ENCODE data around the gene PPFIA3. TPM values are rescaled to one million over a fixed set of nuclear protein-coding genes. Genes with fewer than 3 reads are reported as not detected.
"Not testable (repeated sequence)": the region's sequence is repeated elsewhere in the genome, so short reads cannot be mapped to it uniquely, and the experiment has no call there.

Gene PPFIA3
- total and polyA plus RNA-seq, 2 donors from 2014 or later: 7.1 to 20.0 TPM

- FAIRE-seq (no peak), DNase-seq (peak; percentile 87 to 93 (median 92))
- intact Hi-C loops (cut with DNase I): no loop called here
- no peaks in the 10 kb centered on the region for H3K36me3 ChIP-seq (ENCODE audit: control insufficient read depth in 2 of 3, insufficient read depth in 3 of 3, low read length in 3 of 3)
- no peaks in the 10 kb centered on the region for H3K27me3 ChIP-seq (ENCODE audit: control insufficient read depth, insufficient read depth, low read length)
- H3K4me1 ChIP-seq (ENCODE audit: control insufficient read depth in 2 of 3, insufficient read depth in 2 of 3, low read depth in 1 of 3, low read length in 3 of 3): peaks cover 0 to 22% (median 0%) of the 10 kb centered on the region in 3 donors
- peak overlapping the region in 2 of 3 donors; percentile 14 to 44 for H3K4me3 ChIP-seq (ENCODE audit: low read length in 3 of 3)
- no peaks in the 10 kb centered on the region for H3K9me3 ChIP-seq (ENCODE audit: control insufficient read depth in 2 of 3, insufficient read depth in 1 of 3, low read length in 3 of 3)
- no peak overlapping the region for H3K27ac ChIP-seq (ENCODE audit: low read depth in 2 of 2, low read length in 2 of 2)
- no peak overlapping the region for H3K9ac ChIP-seq (ENCODE audit: low read length in 3 of 3)
- peak; percentile 70 for TF ChIP-seq CTCF (IDR thresholded peaks at IDR 0.05; ENCODE audit: borderline replicate concordance, extremely low read depth, insufficient read depth)
Measured at GRCh38 chr19:49145573-49146407, 26.4 kb downstream of the PPFIA3 start.

GRCh38 chr19:49146408-49146770 lies 27.0 kb downstream of the PPFIA3 start:
- H3K9me3 ChIP-seq (ENCODE audit: control insufficient read depth in 2 of 3, insufficient read depth in 1 of 3, low read length in 3 of 3); H3K27ac ChIP-seq (ENCODE audit: low read depth in 2 of 2, low read length in 2 of 2); H3K27me3 ChIP-seq (ENCODE audit: control insufficient read depth, insufficient read depth, low read length); FAIRE-seq; H3K36me3 ChIP-seq (ENCODE audit: control insufficient read depth in 2 of 3, insufficient read depth in 3 of 3, low read length in 3 of 3); intact Hi-C loops (cut with DNase I); DNase-seq; H3K9ac ChIP-seq (ENCODE audit: low read length in 3 of 3): not testable (repeated sequence)
- Histone ChIP-seq H3K4me3 (ENCODE audit: low read length in 3 of 3) (peak overlapping the region in 1 of 3 donors; percentile 44), H3K4me1 (ENCODE audit: control insufficient read depth in 2 of 3, insufficient read depth in 2 of 3, low read depth in 1 of 3, low read length in 3 of 3) (peaks cover 0 to 26% (median 0%) of the 10 kb centered on the region in 3 donors)

GRCh38 chr19:49148044-49148682 lies 28.8 kb downstream of the PPFIA3 start:
- intact Hi-C loops (cut with DNase I): no loop called here
- peaks cover 0 to 25% (median 0%) of the 10 kb centered on the region in 3 donors for H3K4me1 ChIP-seq (ENCODE audit: control insufficient read depth in 2 of 3, insufficient read depth in 2 of 3, low read depth in 1 of 3, low read length in 3 of 3)
- no peaks in the 10 kb centered on the region for H3K36me3 ChIP-seq (ENCODE audit: control insufficient read depth in 2 of 3, insufficient read depth in 3 of 3, low read length in 3 of 3)
- TF ChIP-seq CTCF (IDR thresholded peaks at IDR 0.05; ENCODE audit: borderline replicate concordance, extremely low read depth, insufficient read depth): no peak
- peak overlapping the region in 1 of 3 donors; percentile 40 for H3K9ac ChIP-seq (ENCODE audit: low read length in 3 of 3)
- peak overlapping the region; percentile 16 to 41 for H3K27ac ChIP-seq (ENCODE audit: low read depth in 2 of 2, low read length in 2 of 2)
- no peaks in the 10 kb centered on the region for H3K9me3 ChIP-seq (ENCODE audit: control insufficient read depth in 2 of 3, insufficient read depth in 1 of 3, low read length in 3 of 3)
- DNase-seq: peak in 2 of 5 donors; percentile 59 to 67
- FAIRE-seq: no peak
- peak overlapping the region in 2 of 3 donors; percentile 51 to 89 for H3K4me3 ChIP-seq (ENCODE audit: low read length in 3 of 3)
- H3K27me3 ChIP-seq (ENCODE audit: control insufficient read depth, insufficient read depth, low read length): no peaks in the 10 kb centered on the region

Data from kidney (tissue), 14 donors.